H1 (cell line): ENCODE data around the gene FAM228B.

ENCODE experiments used
- BACH1 ChIP-seq: IDR thresholded peaks from 2 replicates; pipeline ENCODE4 v1.6.1; 2012; ENCODE audit warnings: low read length, improper control_type of control experiment
- EP300 ChIP-seq, 2 experiments: IDR thresholded peaks; 1 replicate in 1 of 2; 2 replicates in 1 of 2; pipeline ENCODE4 v1.6.1; 2011 to 2012; ENCODE audit warnings: low read depth in 2 of 2, low read length in 2 of 2, mild to moderate bottlenecking in 2 of 2, borderline replicate concordance in 1 of 2, inconsistent platforms in 1 of 2, moderate library complexity in 1 of 2
- MAX ChIP-seq: IDR thresholded peaks from 2 replicates; pipeline ENCODE4 v1.6.1; 2012; ENCODE audit warnings: inconsistent platforms
- POLR2A ChIP-seq, 2 experiments: IDR thresholded peaks; 1 replicate in 1 of 2; 2 replicates in 1 of 2; pipeline ENCODE4 v1.6.1; 2011; ENCODE audit warnings: low read depth in 2 of 2, low read length in 2 of 2, mild to moderate bottlenecking in 2 of 2; ENCODE audit errors: control extremely low read depth in 1 of 2
- POLR2AphosphoS5 ChIP-seq: IDR thresholded peaks from 2 replicates; pipeline ENCODE4 v1.6.1; 2011; ENCODE audit warnings: low read depth, low read length
- RAD21 ChIP-seq, 2 experiments: IDR thresholded peaks in 1 of 2; conservative IDR thresholded peaks in 1 of 2; 2 replicates each; pipeline ENCODE4 v1.6.1; 2011; ENCODE audit warnings: low read depth in 2 of 2, low read length in 2 of 2, improper control_type of control experiment in 1 of 2, inconsistent platforms in 1 of 2, mild to moderate bottlenecking in 1 of 2, moderate library complexity in 1 of 2
- RNF2 ChIP-seq: fragments of 200-900, 300-1000 bp; sonication (generic); IDR thresholded peaks from 2 replicates; pipeline ENCODE4 v1.7.1; 2016; ENCODE audit warnings: borderline replicate concordance, low read depth, mild to moderate bottlenecking, antibody characterized with exemption, low read length; ENCODE audit not compliant: poor library complexity, severe bottlenecking; ENCODE audit errors: missing control alignments
- SIN3A ChIP-seq, 2 experiments: IDR thresholded peaks in 1 of 2; conservative IDR thresholded peaks in 1 of 2; 2 replicates each; pipeline ENCODE4 v1.6.1; 2011 to 2012; ENCODE audit warnings: low read length in 2 of 2, improper control_type of control experiment in 1 of 2, low read depth in 1 of 2, mild to moderate bottlenecking in 1 of 2
- SP2 ChIP-seq: IDR thresholded peaks from 2 replicates; pipeline ENCODE4 v1.6.1; 2012; ENCODE audit warnings: mild to moderate bottlenecking, low read length, inconsistent platforms
- TBP ChIP-seq: IDR thresholded peaks from 2 replicates; pipeline ENCODE4 v1.6.1; 2011; ENCODE audit warnings: low read depth, low read length, improper control_type of control experiment
- ZNF274 ChIP-seq: IDR thresholded peaks from 2 replicates; pipeline ENCODE4 v1.7.0; 2012; ENCODE audit warnings: low read length, borderline replicate concordance; ENCODE audit errors: extremely low read depth
- TF ChIP-seq, protein P1 (sequence below), 3 experiments: IDR thresholded peaks; 1 replicate in 2 of 3; 2 replicates in 1 of 3; pipeline versions ENCODE4 v1.5.1 to v1.6.1; 2011; ENCODE audit warnings: low read length in 3 of 3, mild to moderate bottlenecking in 3 of 3, inconsistent platforms in 2 of 3, low read depth in 1 of 3, moderate library complexity in 1 of 3; ENCODE audit not compliant: insufficient read depth in 1 of 3; ENCODE audit errors: control extremely low read depth in 1 of 3
- TF ChIP-seq, protein P2 (sequence below): fragments of 300-600 bp; sonication (generic); IDR thresholded peaks from 2 replicates; pipeline ENCODE4 v1.7.1; 2012; ENCODE audit warnings: low read length, moderate library complexity, mild to moderate bottlenecking, inconsistent platforms; ENCODE audit not compliant: insufficient replicate concordance

DNA sequence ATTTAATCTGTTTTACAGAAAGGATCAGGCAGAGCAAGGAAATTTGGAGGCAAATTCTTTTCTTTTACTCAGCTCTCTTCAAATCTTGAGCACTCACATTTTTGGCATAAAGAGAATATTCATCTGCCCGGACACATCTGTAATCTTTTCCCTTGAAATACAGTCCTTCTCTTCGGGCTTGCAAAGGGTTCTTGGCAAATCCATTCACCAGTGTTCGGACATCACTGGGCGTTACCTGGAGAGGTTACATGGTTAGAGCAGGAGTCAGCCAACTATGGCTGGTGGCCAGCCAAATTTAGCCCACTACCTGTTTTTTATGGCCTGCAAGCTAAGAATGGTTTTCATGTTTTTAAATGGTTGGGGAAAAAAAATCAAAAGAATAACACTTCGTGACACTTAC is 2.2 kb upstream of the FAM228B start:
- no peak for TF ChIP-seq EP300 (IDR thresholded peaks at IDR 0.05; ENCODE audit: borderline replicate concordance in 1 of 2, low read depth in 2 of 2, low read length in 2 of 2)
- no peak for TF ChIP-seq BACH1
- no peak for TF ChIP-seq POLR2A (IDR thresholded peaks at IDR 0.05; ENCODE audit: control extremely low read depth in 1 of 2, low read depth in 2 of 2, low read length in 2 of 2)
- no peak for TF ChIP-seq SIN3A (conservative IDR thresholded peaks at IDR 0.05 in 1 of 2, IDR thresholded peaks at IDR 0.05 in 1 of 2; ENCODE audit: low read depth in 1 of 2, low read length in 2 of 2)
- TF ChIP-seq, protein P1, sequence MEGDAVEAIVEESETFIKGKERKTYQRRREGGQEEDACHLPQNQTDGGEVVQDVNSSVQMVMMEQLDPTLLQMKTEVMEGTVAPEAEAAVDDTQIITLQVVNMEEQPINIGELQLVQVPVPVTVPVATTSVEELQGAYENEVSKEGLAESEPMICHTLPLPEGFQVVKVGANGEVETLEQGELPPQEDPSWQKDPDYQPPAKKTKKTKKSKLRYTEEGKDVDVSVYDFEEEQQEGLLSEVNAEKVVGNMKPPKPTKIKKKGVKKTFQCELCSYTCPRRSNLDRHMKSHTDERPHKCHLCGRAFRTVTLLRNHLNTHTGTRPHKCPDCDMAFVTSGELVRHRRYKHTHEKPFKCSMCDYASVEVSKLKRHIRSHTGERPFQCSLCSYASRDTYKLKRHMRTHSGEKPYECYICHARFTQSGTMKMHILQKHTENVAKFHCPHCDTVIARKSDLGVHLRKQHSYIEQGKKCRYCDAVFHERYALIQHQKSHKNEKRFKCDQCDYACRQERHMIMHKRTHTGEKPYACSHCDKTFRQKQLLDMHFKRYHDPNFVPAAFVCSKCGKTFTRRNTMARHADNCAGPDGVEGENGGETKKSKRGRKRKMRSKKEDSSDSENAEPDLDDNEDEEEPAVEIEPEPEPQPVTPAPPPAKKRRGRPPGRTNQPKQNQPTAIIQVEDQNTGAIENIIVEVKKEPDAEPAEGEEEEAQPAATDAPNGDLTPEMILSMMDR (IDR thresholded peaks at IDR 0.05; ENCODE audit: control extremely low read depth in 1 of 3, insufficient read depth in 1 of 3, low read depth in 1 of 3, low read length in 3 of 3): no peak
- TF ChIP-seq SP2: no peak
- TF ChIP-seq POLR2AphosphoS5: no peak
- no peak for TF ChIP-seq ZNF274
- no peak for TF ChIP-seq MAX
- TF ChIP-seq RAD21 (IDR thresholded peaks at IDR 0.05 in 1 of 2, conservative IDR thresholded peaks at IDR 0.05 in 1 of 2; ENCODE audit: low read depth in 2 of 2, low read length in 2 of 2): no peak
- TF ChIP-seq TBP: no peak
- TF ChIP-seq, protein P2, sequence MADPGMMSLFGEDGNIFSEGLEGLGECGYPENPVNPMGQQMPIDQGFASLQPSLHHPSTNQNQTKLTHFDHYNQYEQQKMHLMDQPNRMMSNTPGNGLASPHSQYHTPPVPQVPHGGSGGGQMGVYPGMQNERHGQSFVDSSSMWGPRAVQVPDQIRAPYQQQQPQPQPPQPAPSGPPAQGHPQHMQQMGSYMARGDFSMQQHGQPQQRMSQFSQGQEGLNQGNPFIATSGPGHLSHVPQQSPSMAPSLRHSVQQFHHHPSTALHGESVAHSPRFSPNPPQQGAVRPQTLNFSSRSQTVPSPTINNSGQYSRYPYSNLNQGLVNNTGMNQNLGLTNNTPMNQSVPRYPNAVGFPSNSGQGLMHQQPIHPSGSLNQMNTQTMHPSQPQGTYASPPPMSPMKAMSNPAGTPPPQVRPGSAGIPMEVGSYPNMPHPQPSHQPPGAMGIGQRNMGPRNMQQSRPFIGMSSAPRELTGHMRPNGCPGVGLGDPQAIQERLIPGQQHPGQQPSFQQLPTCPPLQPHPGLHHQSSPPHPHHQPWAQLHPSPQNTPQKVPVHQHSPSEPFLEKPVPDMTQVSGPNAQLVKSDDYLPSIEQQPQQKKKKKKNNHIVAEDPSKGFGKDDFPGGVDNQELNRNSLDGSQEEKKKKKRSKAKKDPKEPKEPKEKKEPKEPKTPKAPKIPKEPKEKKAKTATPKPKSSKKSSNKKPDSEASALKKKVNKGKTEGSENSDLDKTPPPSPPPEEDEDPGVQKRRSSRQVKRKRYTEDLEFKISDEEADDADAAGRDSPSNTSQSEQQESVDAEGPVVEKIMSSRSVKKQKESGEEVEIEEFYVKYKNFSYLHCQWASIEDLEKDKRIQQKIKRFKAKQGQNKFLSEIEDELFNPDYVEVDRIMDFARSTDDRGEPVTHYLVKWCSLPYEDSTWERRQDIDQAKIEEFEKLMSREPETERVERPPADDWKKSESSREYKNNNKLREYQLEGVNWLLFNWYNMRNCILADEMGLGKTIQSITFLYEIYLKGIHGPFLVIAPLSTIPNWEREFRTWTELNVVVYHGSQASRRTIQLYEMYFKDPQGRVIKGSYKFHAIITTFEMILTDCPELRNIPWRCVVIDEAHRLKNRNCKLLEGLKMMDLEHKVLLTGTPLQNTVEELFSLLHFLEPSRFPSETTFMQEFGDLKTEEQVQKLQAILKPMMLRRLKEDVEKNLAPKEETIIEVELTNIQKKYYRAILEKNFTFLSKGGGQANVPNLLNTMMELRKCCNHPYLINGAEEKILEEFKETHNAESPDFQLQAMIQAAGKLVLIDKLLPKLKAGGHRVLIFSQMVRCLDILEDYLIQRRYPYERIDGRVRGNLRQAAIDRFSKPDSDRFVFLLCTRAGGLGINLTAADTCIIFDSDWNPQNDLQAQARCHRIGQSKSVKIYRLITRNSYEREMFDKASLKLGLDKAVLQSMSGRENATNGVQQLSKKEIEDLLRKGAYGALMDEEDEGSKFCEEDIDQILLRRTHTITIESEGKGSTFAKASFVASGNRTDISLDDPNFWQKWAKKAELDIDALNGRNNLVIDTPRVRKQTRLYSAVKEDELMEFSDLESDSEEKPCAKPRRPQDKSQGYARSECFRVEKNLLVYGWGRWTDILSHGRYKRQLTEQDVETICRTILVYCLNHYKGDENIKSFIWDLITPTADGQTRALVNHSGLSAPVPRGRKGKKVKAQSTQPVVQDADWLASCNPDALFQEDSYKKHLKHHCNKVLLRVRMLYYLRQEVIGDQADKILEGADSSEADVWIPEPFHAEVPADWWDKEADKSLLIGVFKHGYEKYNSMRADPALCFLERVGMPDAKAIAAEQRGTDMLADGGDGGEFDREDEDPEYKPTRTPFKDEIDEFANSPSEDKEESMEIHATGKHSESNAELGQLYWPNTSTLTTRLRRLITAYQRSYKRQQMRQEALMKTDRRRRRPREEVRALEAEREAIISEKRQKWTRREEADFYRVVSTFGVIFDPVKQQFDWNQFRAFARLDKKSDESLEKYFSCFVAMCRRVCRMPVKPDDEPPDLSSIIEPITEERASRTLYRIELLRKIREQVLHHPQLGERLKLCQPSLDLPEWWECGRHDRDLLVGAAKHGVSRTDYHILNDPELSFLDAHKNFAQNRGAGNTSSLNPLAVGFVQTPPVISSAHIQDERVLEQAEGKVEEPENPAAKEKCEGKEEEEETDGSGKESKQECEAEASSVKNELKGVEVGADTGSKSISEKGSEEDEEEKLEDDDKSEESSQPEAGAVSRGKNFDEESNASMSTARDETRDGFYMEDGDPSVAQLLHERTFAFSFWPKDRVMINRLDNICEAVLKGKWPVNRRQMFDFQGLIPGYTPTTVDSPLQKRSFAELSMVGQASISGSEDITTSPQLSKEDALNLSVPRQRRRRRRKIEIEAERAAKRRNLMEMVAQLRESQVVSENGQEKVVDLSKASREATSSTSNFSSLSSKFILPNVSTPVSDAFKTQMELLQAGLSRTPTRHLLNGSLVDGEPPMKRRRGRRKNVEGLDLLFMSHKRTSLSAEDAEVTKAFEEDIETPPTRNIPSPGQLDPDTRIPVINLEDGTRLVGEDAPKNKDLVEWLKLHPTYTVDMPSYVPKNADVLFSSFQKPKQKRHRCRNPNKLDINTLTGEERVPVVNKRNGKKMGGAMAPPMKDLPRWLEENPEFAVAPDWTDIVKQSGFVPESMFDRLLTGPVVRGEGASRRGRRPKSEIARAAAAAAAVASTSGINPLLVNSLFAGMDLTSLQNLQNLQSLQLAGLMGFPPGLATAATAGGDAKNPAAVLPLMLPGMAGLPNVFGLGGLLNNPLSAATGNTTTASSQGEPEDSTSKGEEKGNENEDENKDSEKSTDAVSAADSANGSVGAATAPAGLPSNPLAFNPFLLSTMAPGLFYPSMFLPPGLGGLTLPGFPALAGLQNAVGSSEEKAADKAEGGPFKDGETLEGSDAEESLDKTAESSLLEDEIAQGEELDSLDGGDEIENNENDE: no peak
- TF ChIP-seq RNF2: no peak
